Tibial nerve (tissue), 4 donors: ENCODE data around the gene GBP4. TPM values are rescaled to one million over a fixed set of nuclear protein-coding genes. Genes with fewer than 3 reads are reported as not detected.

Source experiments
- DNase-seq, 2 donors: peaks; one replicate each; pipeline ENCODE4 v3.0.0-alpha.2; 2019; ENCODE audit warnings: low spot score in 2 of 2
- H3K27ac ChIP-seq, 4 donors: fragments of 200-600 bp; sonication (generic) in 3 of 4; one replicate each; pipeline ENCODE4 v1.5.1; 2017 to 2019; ENCODE audit warnings: mild to moderate bottlenecking in 1 of 4
- H3K27me3 ChIP-seq, 2 donors: fragments of 200-600 bp; sonication (generic) in 1 of 2; one replicate each; pipeline versions ENCODE4 v1.5.1 to v1.6.0; 2017 to 2019
- H3K36me3 ChIP-seq, 3 donors: fragments of 200-600 bp; sonication (generic); one replicate each; pipeline ENCODE4 v1.5.1; 2018 to 2019
- H3K4me1 ChIP-seq, 4 donors: fragments of 200-600 bp; sonication (generic) in 3 of 4; one replicate each; pipeline ENCODE4 v1.5.1; 2017 to 2019
- H3K4me3 ChIP-seq, 4 donors: fragments of 200-600 bp; sonication (generic) in 3 of 4; one replicate each; pipeline ENCODE4 v1.5.1; 2017 to 2019; ENCODE audit warnings: mild to moderate bottlenecking in 1 of 4, moderate library complexity in 1 of 4
- H3K9me3 ChIP-seq, 4 donors: fragments of 200-600 bp; sonication (generic) in 3 of 4; one replicate each; pipeline ENCODE4 v1.5.1; 2017 to 2019
- CTCF ChIP-seq, 5 experiments: fragments of 200-600 bp in 3 of 5; fragments of 450-650 bp in 2 of 5; sonication (generic) in 3 of 5; IDR thresholded peaks; one replicate each; pipeline ENCODE4 v1.5.1; 2016 to 2019; ENCODE audit warnings: antibody characterized with exemption in 5 of 5, mild to moderate bottlenecking in 3 of 5, moderate library complexity in 2 of 5
- EP300 ChIP-seq, 2 donors: sonication (generic); formaldehyde crosslinking; IDR thresholded peaks; one replicate each; pipeline ENCODE4 v1.6.1; 2017; ENCODE audit warnings: antibody characterized with exemption in 2 of 2, mild to moderate bottlenecking in 1 of 2
- POLR2A ChIP-seq, 2 donors: fragments of 450-650 bp; IDR thresholded peaks; one replicate each; pipeline ENCODE4 v1.6.1; 2017; ENCODE audit warnings: antibody characterized with exemption in 2 of 2, mild to moderate bottlenecking in 2 of 2, moderate library complexity in 2 of 2
- WGBS, 2 donors: methylation state at CpG; one replicate each; pipeline ENCODE4 v1.1.5; 2018; 5-methylcytosine and 5-hydroxymethylcytosine counted together
- total RNA-seq, 4 donors: library from RNA; depleted of rRNA; stranded (reverse); fragments of >200 nt; gene quantifications; one replicate each; pipeline ENCODE4 v1.1.0, GENCODE V29; 2016

The GBP4 gene
- total RNA-seq, 4 donors from 2014 or later = 4.0 to 24.0 (median 11.3) TPM

- TF ChIP-seq EP300 (IDR thresholded peaks at IDR 0.05) = no peak
- TF ChIP-seq CTCF (IDR thresholded peaks at IDR 0.05) = no peak
- no peak for TF ChIP-seq POLR2A (IDR thresholded peaks at IDR 0.05)
- H3K4me3 ChIP-seq = no peak overlapping the region
- DNase-seq = no peak
- no peaks in the 10 kb centered on the region for H3K4me1 ChIP-seq
- no peaks in the 10 kb centered on the region for H3K9me3 ChIP-seq
- no peak overlapping the region for H3K27ac ChIP-seq
- no peaks in the 10 kb centered on the region for H3K36me3 ChIP-seq
- 95 to 97% methylated on average over 1 of the region's 1 CpG for WGBS, 2 donors
- H3K27me3 ChIP-seq = no peaks in the 10 kb centered on the region
Measured at GRCh38 chr1:89211035-89211634, 12.4 kb upstream of the GBP4 start.

GRCh38 chr1:89206373-89206772 lies 7.6 kb upstream of the GBP4 start:
- WGBS, 2 donors = 90 to 92% methylated on average over 3 of the region's 3 CpGs
- TF ChIP-seq EP300 (IDR thresholded peaks at IDR 0.05) (no peak), POLR2A (IDR thresholded peaks at IDR 0.05) (no peak), CTCF (IDR thresholded peaks at IDR 0.05) (no peak)
- peaks cover 0 to 10% (median 0%) of the 10 kb centered on the region in 4 donors for H3K9me3 ChIP-seq
- no peak overlapping the region for H3K27ac ChIP-seq
- H3K36me3 ChIP-seq = peaks cover 0 to 4% (median 0%) of the 10 kb centered on the region in 3 donors
- DNase-seq = no peak
- H3K27me3 ChIP-seq = no peaks in the 10 kb centered on the region
- H3K4me1 ChIP-seq = peaks cover 0 to 1% (median 0%) of the 10 kb centered on the region in 4 donors
- H3K4me3 ChIP-seq = no peak overlapping the region

- Histone ChIP-seq H3K4me3 (no peak overlapping the region), H3K36me3 (peaks cover 0 to 4% (median 0%) of the 10 kb centered on the region in 3 donors), H3K4me1 (peaks cover 0 to 22% (median 5%) of the 10 kb centered on the region in 4 donors), H3K27ac (no peak overlapping the region), H3K27me3 (no peaks in the 10 kb centered on the region), H3K9me3 (peaks cover 0 to 10% (median 0%) of the 10 kb centered on the region in 4 donors)
- WGBS, 2 donors = 94 to 100% methylated on average over 1 of the region's 1 CpG
- no peak for DNase-seq
- no peak for TF ChIP-seq CTCF (IDR thresholded peaks at IDR 0.05)
- no peak for TF ChIP-seq POLR2A (IDR thresholded peaks at IDR 0.05)
- TF ChIP-seq EP300 (IDR thresholded peaks at IDR 0.05) = no peak
Measured at GRCh38 chr1:89203166-89203565, 4.4 kb upstream of the GBP4 start.

GRCh38 chr1:89201106-89201794 lies 2.5 kb upstream of the GBP4 start:
- peaks cover 0 to 29% (median 5%) of the 10 kb centered on the region in 4 donors for H3K4me1 ChIP-seq
- H3K4me3 ChIP-seq = no peak overlapping the region
- H3K27ac ChIP-seq = peak overlapping the region in 1 of 4 donors; percentile 25
- H3K36me3 ChIP-seq = peaks cover 0 to 4% (median 0%) of the 10 kb centered on the region in 3 donors
- WGBS, 2 donors = 71 to 76% methylated on average over 4 of the region's 4 CpGs
- H3K9me3 ChIP-seq = peaks cover 0 to 10% (median 0%) of the 10 kb centered on the region in 4 donors
- TF ChIP-seq CTCF (IDR thresholded peaks at IDR 0.05) (no peak), EP300 (IDR thresholded peaks at IDR 0.05) (no peak), POLR2A (IDR thresholded peaks at IDR 0.05) (no peak)
- no peaks in the 10 kb centered on the region for H3K27me3 ChIP-seq
- DNase-seq = no peak

- H3K9me3 ChIP-seq = peaks cover 0 to 10% (median 0%) of the 10 kb centered on the region in 4 donors
- TF ChIP-seq POLR2A (IDR thresholded peaks at IDR 0.05) (no peak), CTCF (IDR thresholded peaks at IDR 0.05) (no peak), EP300 (IDR thresholded peaks at IDR 0.05) (no peak)
- no peaks in the 10 kb centered on the region for H3K27me3 ChIP-seq
- peak overlapping the region in 1 of 4 donors; percentile 25 for H3K27ac ChIP-seq
- peaks cover 0 to 35% (median 5%) of the 10 kb centered on the region in 4 donors for H3K4me1 ChIP-seq
- H3K36me3 ChIP-seq = peaks cover 0 to 4% (median 0%) of the 10 kb centered on the region in 3 donors
- no peak overlapping the region for H3K4me3 ChIP-seq
- DNase-seq = no peak
- WGBS, 2 donors = 20 to 36% methylated on average over 2 of the region's 2 CpGs
Measured at GRCh38 chr1:89200663-89201062, 1.9 kb upstream of the GBP4 start.
